Activated naive CD4-positive, alpha-beta T cell treated with anti-CD3 and anti-CD28 coated beads, Interleukin-2, amount 50 U/mL, for 16 hours (primary cell): ENCODE measurements around the gene SLC6A6.
A peak's percentile ranks its signal among the peaks of the same experiment; 100 is the strongest.

Source experiments
- DNase-seq: peaks from one replicate; pipeline ENCODE4 v3.0.0-alpha.2; 2020

Gene SLC6A6

GRCh38 chr3:14402304-14402811, at the start of gene SLC6A6:
SLC6A6 (plus strand) TSS chr3:14402606; CDS start chr3:14443635, 41,029 bp downstream.
- DNase-seq, result peak; percentile 96

- no peak for DNase-seq
Observed at GRCh38 chr3:14353502-14353901, 48.9 kb upstream of the SLC6A6 start.

- no peak for DNase-seq
Observed at GRCh38 chr3:14357463-14357862, 44.9 kb upstream of the SLC6A6 start.

GRCh38 chr3:14358426-14359211, 43.8 kb upstream of the SLC6A6 start:
- DNase-seq, result no peak

GRCh38 chr3:14359348-14359747, 43.1 kb upstream of the SLC6A6 start:
- DNase-seq, result no peak

GRCh38 chr3:14360123-14360881, 42.1 kb upstream of the SLC6A6 start:
- DNase-seq, result no peak

GRCh38 chr3:14361068-14361677, 41.2 kb upstream of the SLC6A6 start:
- no peak for DNase-seq

- no peak for DNase-seq
Observed at GRCh38 chr3:14362890-14363289, 39.5 kb upstream of the SLC6A6 start.

- DNase-seq, result no peak
Observed at GRCh38 chr3:14363379-14363778, 39.0 kb upstream of the SLC6A6 start.

- DNase-seq, result no peak
Observed at GRCh38 chr3:14363991-14364390, 38.4 kb upstream of the SLC6A6 start.

GRCh38 chr3:14364580-14365292, 37.7 kb upstream of the SLC6A6 start:
- no peak for DNase-seq

- DNase-seq, result no peak
Observed at GRCh38 chr3:14366248-14366647, 36.2 kb upstream of the SLC6A6 start.

GRCh38 chr3:14366915-14367823, 35.2 kb upstream of the SLC6A6 start:
- no peak for DNase-seq

GRCh38 chr3:14368146-14368545, 34.3 kb upstream of the SLC6A6 start:
- no peak for DNase-seq

- no peak for DNase-seq
Observed at GRCh38 chr3:14368885-14369284, 33.5 kb upstream of the SLC6A6 start.

GRCh38 chr3:14369675-14370669, 32.4 kb upstream of the SLC6A6 start:
- no peak for DNase-seq

- DNase-seq, result no peak
Observed at GRCh38 chr3:14370720-14371572, 31.5 kb upstream of the SLC6A6 start.

- DNase-seq, result no peak
Observed at GRCh38 chr3:14371573-14372474, 30.6 kb upstream of the SLC6A6 start.
